ENCODE measurements around the gene RALGAPA1. TPM values are rescaled to one million over a fixed set of nuclear protein-coding genes. Genes with fewer than 3 reads are reported as not detected.

Gene RALGAPA1
- total and polyA plus RNA-seq, 2 experiments from 2014 or later: 21.9 to 27.3 TPM

- Histone ChIP-seq H3K9me2 (ENCODE audit: insufficient read depth) (no peaks in the 10 kb centered on the region), H3K79me2 (replicated peaks; ENCODE audit: insufficient read depth) (no peaks in the 10 kb centered on the region), H3K36me3 (ENCODE audit: insufficient read depth) (no peaks in the 10 kb centered on the region), H3K4me2 (no peak overlapping the region), H2AFZ (no peak overlapping the region), H4K20me1 (replicated peaks; ENCODE audit: insufficient read depth) (no peaks in the 10 kb centered on the region), H3K4me1 (ENCODE audit: insufficient read depth) (peaks cover 9% of the 10 kb centered on the region), H3F3A (replicated peaks; ENCODE audit: low read depth) (no peaks in the 10 kb centered on the region), H3K27me3 (ENCODE audit: insufficient read depth) (no peaks in the 10 kb centered on the region), H3K27ac (ENCODE audit: low read depth) (no peak overlapping the region), H3K4me3 (no peak overlapping the region)
- H3K4me3 Mint-ChIP-seq: no peak overlapping the region
- ATAC-seq (no peak), DNase-seq (ENCODE audit: low spot score) (no peak)
- 0 out of 2 replicates have a peak overlapping the region, but pooled peaks have one; percentile 83 for H3K27ac Mint-ChIP-seq
- H3K4me1 Mint-ChIP-seq: peaks cover 15% of the 10 kb centered on the region; the same call in 2 of the 3 replicates
- H3K27me3 Mint-ChIP-seq (ENCODE audit: insufficient read depth, low read depth, poor library complexity): no peaks in the 10 kb centered on the region
- H3K9me3 Mint-ChIP-seq: no peaks in the 10 kb centered on the region
- TF ChIP-seq ZNF114 (CRISPR knock-in tag; IDR thresholded peaks at IDR 0.05) (no peak), ETS1 (IDR thresholded peaks at IDR 0.05) (no peak), CTCF (conservative IDR thresholded peaks at IDR 0.05; ENCODE audit: low read depth in 2 of 2) (no peak), REST (IDR thresholded peaks at IDR 0.05; ENCODE audit: unreplicated experiment) (no peak), EZH2 (IDR thresholded peaks at IDR 0.05; ENCODE audit: low read depth, unreplicated experiment) (no peak), ZNF462 (CRISPR knock-in tag; IDR thresholded peaks at IDR 0.05) (no peak), POLR2AphosphoS5 (IDR thresholded peaks at IDR 0.05; ENCODE audit: low read depth) (no peak), STAT1 (IDR thresholded peaks at IDR 0.05; ENCODE audit: unreplicated experiment) (no peak), JUNB (IDR thresholded peaks at IDR 0.05; ENCODE audit: unreplicated experiment) (no peak), ZNF331 (CRISPR knock-in tag; IDR thresholded peaks at IDR 0.05; ENCODE audit: low read depth) (no peak), NANOG (IDR thresholded peaks at IDR 0.05; ENCODE audit: borderline replicate concordance) (no peak), EZH2phosphoT487 (IDR thresholded peaks at IDR 0.05; ENCODE audit: unreplicated experiment) (no peak), CREB1 (CRISPR knock-in tag; IDR thresholded peaks at IDR 0.05; ENCODE audit: low read depth) (no peak)
- no peaks in the 10 kb centered on the region for H3K36me3 Mint-ChIP-seq (ENCODE audit: low read depth)
Measured at GRCh38 chr14:35557221-35557747, 251.8 kb downstream of the RALGAPA1 start.

Data from GM23338 (cell line).